T-helper 9 cell (primary cell): ENCODE data around the gene PCDH19.

ENCODE experiments used
- DNase-seq: peaks from one replicate; pipeline ENCODE4 v3.0.0-alpha.2; 2020

The PCDH19 gene

GRCh38 chrX:100395781-100396180 is 14.3 kb downstream of the PCDH19 start:
- no peak for DNase-seq

DNA sequence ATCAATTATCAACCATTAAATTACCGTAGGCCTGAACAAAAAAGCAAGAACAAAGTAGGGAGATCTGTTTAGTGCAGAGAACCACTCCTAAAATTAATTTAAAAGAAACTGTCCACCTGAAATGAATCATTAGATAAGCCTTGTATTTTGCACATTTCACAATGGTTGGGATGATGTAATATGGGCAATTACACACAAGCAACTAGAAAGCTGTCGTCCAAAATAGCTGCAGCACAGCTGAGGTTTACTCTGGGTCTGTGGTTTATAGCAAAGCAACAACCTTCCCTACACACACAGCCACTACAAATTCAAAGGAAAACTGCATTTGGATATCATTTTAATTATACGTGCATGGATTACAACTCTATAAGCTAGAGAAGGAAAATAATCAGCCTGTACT is 28.5 kb downstream of the PCDH19 start:
- DNase-seq, result no peak

- no peak for DNase-seq
Measured at GRCh38 chrX:100379388-100379986, 30.6 kb downstream of the PCDH19 start.

DNA sequence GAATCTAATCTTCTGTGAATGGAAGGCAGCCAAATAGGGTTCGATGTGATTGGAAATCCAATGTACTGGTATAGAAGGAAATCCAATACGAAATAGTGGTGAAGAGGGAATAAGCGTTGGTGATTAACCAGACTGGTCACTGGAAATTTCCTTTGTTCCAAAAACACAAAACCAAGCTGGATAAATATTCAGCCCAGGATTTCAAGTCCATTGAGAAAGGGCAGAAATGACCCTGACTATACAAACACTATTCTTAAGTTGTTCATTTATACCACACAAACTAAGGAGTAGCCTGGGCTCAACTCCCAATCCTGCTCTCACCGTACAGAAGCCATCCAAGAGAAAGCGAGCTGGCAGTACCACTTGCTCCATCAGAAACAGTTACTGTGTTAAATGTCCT is 32.2 kb downstream of the PCDH19 start:
- DNase-seq, result no peak

DNA sequence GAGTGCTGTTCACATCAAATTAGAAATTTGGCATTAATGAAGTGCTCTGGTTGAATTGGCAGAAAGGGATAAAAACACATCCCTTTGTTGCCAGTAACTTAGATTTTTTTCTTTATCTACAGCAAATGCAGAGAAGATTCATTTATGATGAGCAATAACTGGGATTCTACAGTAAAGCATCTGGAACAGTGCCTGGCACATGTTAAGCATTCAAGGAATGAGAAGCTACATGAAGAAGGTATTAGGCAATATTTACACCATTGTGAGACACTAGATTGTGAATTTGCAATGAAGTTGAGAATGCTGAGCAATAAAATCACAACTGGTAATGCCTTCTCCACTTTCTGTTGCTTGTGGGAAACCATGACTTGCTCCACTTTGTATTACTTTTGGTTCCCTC is 33.5 kb downstream of the PCDH19 start:
- DNase-seq, result no peak

GRCh38 chrX:100373673-100374072 is 36.4 kb downstream of the PCDH19 start:
- no peak for DNase-seq

DNA sequence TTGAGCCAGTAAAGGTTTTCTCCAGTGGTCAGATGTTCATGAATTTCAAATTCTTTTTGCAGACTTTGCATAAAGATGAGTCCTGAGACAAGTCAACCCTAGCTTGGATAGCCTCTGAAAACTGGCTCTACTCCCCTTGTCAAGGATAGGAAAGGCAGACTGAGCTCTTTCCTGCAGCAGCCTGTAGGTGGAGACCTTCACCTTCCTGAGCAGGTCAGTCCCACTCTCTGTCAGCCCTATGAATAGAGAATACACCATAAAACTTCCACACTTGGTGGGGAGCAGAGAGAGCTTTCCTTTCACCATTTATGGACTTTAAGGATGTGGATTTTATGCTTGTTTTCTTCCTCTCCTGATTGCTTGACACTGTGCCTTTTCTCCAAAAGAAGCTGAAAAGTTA is 41.9 kb downstream of the PCDH19 start:
- DNase-seq, result no peak

GRCh38 chrX:100363896-100364295 is 46.2 kb downstream of the PCDH19 start:
- no peak for DNase-seq

- no peak for DNase-seq
Measured at GRCh38 chrX:100358766-100359165, 51.3 kb downstream of the PCDH19 start.

DNA sequence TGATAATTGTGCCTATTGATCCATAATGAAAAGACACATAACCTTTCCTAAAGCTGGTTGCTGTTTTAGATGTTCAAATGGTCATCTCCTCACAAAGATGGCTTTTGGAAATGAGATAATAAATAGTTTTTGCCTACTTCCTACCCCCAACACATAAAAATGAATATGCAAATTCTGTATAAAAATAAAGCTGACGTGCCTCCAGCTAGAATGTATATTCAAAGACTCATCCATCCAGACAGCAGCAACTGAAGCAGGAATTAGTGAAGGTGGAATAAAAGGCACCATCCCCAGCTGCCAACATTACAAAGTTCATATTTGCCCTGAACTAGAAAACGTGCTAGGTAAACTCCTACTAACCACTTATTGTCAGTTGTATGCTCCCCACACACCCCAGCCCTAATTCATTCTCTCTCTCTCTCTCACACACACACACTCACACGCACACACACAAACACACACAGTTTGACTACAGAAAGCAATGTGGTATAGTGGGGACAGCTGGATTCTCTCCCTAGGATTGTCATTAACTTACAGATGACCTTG is 53.6 kb downstream of the PCDH19 start:
- no peak for DNase-seq

DNA sequence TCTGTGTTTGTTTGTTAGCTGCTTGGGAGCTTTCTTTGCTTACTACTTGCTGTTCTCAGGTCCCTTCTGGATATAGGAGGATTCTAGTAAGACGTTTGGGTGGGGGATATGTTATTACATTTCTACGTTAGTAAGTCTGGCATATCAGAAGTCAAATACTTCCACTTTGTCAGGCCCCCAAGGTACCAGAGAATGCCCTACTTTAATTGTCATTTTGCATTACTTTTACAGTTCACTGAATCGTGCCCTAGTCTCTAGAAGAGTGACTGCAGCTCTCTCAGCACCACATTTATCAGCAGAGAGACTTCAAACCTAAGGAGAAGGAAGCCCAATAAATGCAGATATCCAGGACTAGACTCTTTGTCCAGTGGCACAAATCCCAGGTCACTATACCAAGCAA is 54.4 kb downstream of the PCDH19 start:
- DNase-seq, result no peak

DNA sequence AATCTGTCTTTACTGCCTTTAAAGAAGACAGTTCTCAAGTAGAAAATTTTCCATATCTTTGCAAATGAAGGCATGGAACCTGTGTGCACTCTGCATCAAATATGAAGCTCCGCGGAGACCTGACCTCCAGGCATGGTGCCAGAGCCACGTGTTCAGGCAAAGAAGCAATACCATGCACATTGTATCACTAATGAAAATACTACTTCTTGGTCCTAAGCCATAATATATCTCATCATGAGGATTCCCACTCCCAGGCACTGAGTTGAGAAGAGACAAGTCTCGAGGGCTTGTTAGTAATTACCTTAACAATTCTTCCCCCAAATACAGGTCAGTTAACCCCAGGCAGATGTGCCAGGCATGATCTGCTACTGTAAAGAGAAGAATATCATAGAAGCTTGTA is 56.7 kb downstream of the PCDH19 start:
- DNase-seq, result no peak

DNA sequence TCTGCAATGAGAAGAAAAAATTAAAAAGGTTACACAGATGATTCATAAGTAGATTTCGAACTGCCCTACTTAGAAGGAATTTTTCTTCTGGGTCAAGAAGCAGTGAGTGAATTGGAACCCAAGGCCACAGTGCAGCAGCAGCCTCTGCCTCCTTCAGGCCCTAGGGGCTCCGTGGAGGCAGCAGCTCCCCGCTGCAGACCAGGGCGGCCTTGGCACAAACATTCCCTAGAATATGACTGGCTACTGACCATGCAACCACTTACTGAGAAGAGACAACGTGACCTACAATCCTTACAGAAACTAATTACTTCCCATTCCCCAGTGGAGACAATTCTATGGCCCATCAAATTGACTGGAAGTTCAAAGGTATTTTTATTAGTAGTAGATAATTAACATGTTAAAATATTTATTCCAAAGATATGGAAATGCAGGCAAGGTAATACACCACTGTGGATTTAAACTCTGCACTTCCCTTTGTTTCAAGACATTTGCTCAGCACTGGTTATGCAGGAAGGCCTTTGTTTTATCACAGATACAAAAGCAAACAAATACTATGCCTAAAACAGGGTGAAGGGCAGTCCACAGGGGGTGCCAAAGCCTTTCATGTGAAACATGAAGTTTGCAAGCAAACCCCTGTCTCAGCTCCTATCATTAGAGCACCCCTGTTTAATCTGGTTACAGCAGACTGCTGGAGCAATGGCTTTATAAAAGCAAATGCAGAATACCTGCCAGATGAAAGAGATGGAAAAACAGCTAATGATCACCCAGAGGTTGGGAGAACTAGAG is 59.2 kb downstream of the PCDH19 start:
- DNase-seq, result no peak

DNA sequence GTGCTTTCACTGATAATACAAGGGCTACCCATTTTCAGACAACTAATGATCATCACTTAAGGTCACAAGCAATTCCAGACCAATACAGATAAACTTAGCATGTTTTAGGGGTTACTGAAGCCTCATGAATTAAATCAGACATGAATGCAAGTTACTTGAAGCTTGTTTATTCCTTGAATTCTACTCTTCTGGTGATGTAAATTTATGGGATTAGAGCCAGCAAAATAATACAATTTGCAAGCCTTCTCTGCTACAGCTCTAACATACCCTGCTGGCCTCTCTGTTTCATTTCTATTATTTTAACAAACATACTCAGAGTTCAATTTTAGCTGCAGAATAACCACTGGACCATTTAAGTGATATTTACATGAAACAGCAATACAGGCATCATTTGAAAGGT is 60.7 kb downstream of the PCDH19 start:
- DNase-seq, result no peak

DNA sequence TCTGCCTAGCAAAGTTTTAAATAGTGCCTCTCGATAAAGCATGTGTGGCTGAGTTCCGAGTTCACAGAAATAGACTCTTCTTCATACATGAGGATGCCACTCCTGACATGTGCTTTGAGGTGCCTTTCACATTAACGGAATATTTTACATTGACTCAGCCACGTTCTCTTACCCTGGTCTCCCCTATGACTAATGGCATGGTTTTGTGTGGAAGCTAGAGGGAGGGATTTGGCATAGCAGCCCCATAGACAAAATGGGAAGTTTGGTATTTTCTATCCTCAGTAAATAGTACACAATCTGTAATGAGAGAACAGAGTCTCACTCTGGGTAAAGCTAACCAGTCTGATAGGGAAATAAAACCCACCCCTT is 68.9 kb downstream of the PCDH19 start:
- DNase-seq, result no peak

GRCh38 chrX:100340491-100341141 is 69.5 kb downstream of the PCDH19 start:
- DNase-seq, result no peak

- DNase-seq, result no peak
Measured at GRCh38 chrX:100328351-100328750, 81.7 kb downstream of the PCDH19 start.

DNA sequence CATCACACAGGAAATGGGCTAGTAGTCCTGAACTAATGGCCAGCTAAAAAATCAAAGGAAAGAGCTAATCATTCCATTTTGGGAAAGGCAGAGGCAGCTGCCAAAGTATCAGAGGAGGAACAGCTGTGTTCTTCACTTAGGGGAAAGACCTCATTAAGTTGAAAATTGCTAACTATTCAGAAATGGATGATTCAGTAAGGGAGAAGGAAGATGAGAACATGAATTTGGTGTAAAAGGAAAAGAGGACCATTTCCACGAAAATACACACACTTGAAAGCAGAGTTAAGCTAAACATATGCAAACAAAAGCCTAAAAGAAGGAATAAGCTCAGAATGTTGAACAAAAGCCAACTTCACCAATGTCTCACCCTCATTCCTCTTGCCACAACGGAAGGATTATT is 90.4 kb downstream of the PCDH19 start:
- no peak for DNase-seq

GRCh38 chrX:100316987-100317386 is 93.1 kb downstream of the PCDH19 start:
- no peak for DNase-seq

- no peak for DNase-seq
Measured at GRCh38 chrX:100315566-100315965, 94.5 kb downstream of the PCDH19 start.

- DNase-seq, result no peak
Measured at GRCh38 chrX:100299559-100299958, 110.5 kb downstream of the PCDH19 start.

- DNase-seq, result no peak
Measured at GRCh38 chrX:100297728-100298127, 112.3 kb downstream of the PCDH19 start.

GRCh38 chrX:100296183-100296753 is 113.8 kb downstream of the PCDH19 start:
- no peak for DNase-seq

- no peak for DNase-seq
Measured at GRCh38 chrX:100294965-100295364, 115.1 kb downstream of the PCDH19 start.
